NOMO-1 treated with DMSO at 0.1 percent for 48 hours (cell line): ENCODE measurements around the gene ALG8.
"Not testable (repeated sequence)": the region's sequence is repeated elsewhere in the genome, so short reads cannot be mapped to it uniquely, and the experiment has no call there.

Experiments
- DNase-seq: peaks from one replicate; lab custom pipeline; 2025; ENCODE audit not compliant: unreplicated experiment; lab: John Stamatoyannopoulos, UW

The ALG8 gene

GRCh38 chr11:78072455-78072854 is 67.0 kb downstream of the ALG8 start:
- DNase-seq: no peak

GRCh38 chr11:78071717-78072116 is 67.7 kb downstream of the ALG8 start:
- no peak for DNase-seq

GRCh38 chr11:78070621-78071020 is 68.8 kb downstream of the ALG8 start:
- DNase-seq: no peak

- no peak for DNase-seq
These were observed 70.0 kb downstream of the ALG8 start for GRCh38 chr11:78069465-78069864.

- DNase-seq: no peak
These were observed 71.7 kb downstream of the ALG8 start for GRCh38 chr11:78067704-78068103.

- no peak for DNase-seq
These were observed 73.0 kb downstream of the ALG8 start for GRCh38 chr11:78066471-78066870.

GRCh38 chr11:78065203-78065602 is 74.2 kb downstream of the ALG8 start:
- DNase-seq: no peak

GRCh38 chr11:78063440-78064181 is 75.8 kb downstream of the ALG8 start, which contains the start of gene THRSP:
THRSP (plus strand) TSS chr11:78063861; CDS start chr11:78063882, 21 bp downstream.
- no peak for DNase-seq

GRCh38 chr11:78062671-78063070 is 76.8 kb downstream of the ALG8 start:
- DNase-seq: no peak

GRCh38 chr11:78061921-78062311 is 77.5 kb downstream of the ALG8 start:
- DNase-seq: no peak

- no peak for DNase-seq
These were observed 78.1 kb downstream of the ALG8 start for GRCh38 chr11:78061088-78061920.

GRCh38 chr11:78060533-78060932 is 78.9 kb downstream of the ALG8 start:
- DNase-seq: no peak

- not testable (repeated sequence) for DNase-seq
These were observed 79.6 kb downstream of the ALG8 start for GRCh38 chr11:78059749-78060328.

- no peak for DNase-seq
These were observed 81.9 kb downstream of the ALG8 start for GRCh38 chr11:78057462-78058055.

- no peak for DNase-seq
These were observed 83.3 kb downstream of the ALG8 start for GRCh38 chr11:78056093-78056492.

- no peak for DNase-seq
These were observed 84.5 kb downstream of the ALG8 start for GRCh38 chr11:78054971-78055370.

GRCh38 chr11:78050964-78051831 is 88.2 kb downstream of the ALG8 start:
- no peak for DNase-seq
